Measurements from ENCODE around the gene JADE1. TPM values are rescaled to one million over a fixed set of nuclear protein-coding genes. Genes with fewer than 3 reads are reported as not detected.

Gene JADE1
- total and polyA plus RNA-seq, 8 donors: 21.9 to 92.1 (median 35.3) TPM

- no peaks in the 10 kb centered on the region for H3K9me3 ChIP-seq
- ATAC-seq (no peak), DNase-seq (no peak), FAIRE-seq (no peak)
- H3K27ac ChIP-seq: no peak overlapping the region
- peaks cover 16 to 65% (median 23%) of the 10 kb centered on the region in 3 donors for H3K4me1 ChIP-seq
- intact Hi-C loops (cut with DNase I): no loop called here
- no peak overlapping the region for H3K4me3 ChIP-seq
- H3K36me3 ChIP-seq: peaks cover 0 to 14% (median 0%) of the 10 kb centered on the region in 3 donors
- WGBS, 2 donors: 73% methylated on average over 2 of the region's 2 CpGs
- no peaks in the 10 kb centered on the region for H3K27me3 ChIP-seq
- no peak for TF ChIP-seq CTCF (IDR thresholded peaks at IDR 0.05)
Measured at GRCh38 chr4:128837198-128837597, 27.7 kb downstream of the JADE1 start.

DNA sequence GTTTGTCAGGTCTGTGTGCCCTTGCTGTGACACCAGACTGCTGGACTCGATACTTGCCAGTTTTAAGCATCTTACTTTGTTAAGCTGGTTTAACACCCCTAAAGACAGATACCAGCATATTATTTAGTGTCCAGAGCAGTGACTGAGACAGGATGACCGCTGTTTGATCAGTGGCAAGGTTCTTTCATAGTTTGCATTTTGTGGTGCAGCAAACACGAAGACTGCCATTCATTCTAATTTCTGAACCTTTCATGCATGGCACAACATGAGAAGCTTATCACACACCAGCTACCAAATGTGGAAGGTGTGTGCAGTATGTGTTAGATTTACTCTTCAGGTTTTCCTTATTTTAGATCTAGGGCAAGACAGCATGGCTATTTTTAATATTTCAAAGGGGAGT lies 28.2 kb downstream of the JADE1 start:
- H3K4me1 ChIP-seq: peaks cover 15 to 60% (median 18%) of the 10 kb centered on the region in 3 donors
- H3K27me3 ChIP-seq: no peaks in the 10 kb centered on the region
- H3K36me3 ChIP-seq: peaks cover 0 to 11% (median 0%) of the 10 kb centered on the region in 3 donors
- TF ChIP-seq CTCF (IDR thresholded peaks at IDR 0.05): no peak
- no peak overlapping the region for H3K4me3 ChIP-seq
- intact Hi-C loops (cut with DNase I): no loop called here
- FAIRE-seq: no peak
- 79 to 83% methylated on average over 3 of the region's 3 CpGs for WGBS, 2 donors
- no peak overlapping the region for H3K27ac ChIP-seq
- DNase-seq: no peak
- H3K9me3 ChIP-seq: no peaks in the 10 kb centered on the region
- no peak for ATAC-seq

- DNase-seq: no peak
- intact Hi-C loops (cut with DNase I): no loop called here
- peaks cover 26 to 67% (median 40%) of the 10 kb centered on the region in 3 donors for H3K4me1 ChIP-seq
- H3K27ac ChIP-seq: no peak overlapping the region
- FAIRE-seq: no peak
- WGBS, 2 donors: 57 to 58% methylated on average over 2 of the region's 2 CpGs
- no peaks in the 10 kb centered on the region for H3K27me3 ChIP-seq
- peaks cover 0 to 10% (median 9%) of the 10 kb centered on the region in 3 donors for H3K36me3 ChIP-seq
- no peaks in the 10 kb centered on the region for H3K9me3 ChIP-seq
- TF ChIP-seq CTCF (IDR thresholded peaks at IDR 0.05): no peak
- no peak for ATAC-seq
- H3K4me3 ChIP-seq: no peak overlapping the region
Measured at GRCh38 chr4:128840711-128841318, 31.3 kb downstream of the JADE1 start.

- Histone ChIP-seq H3K27ac (no peak overlapping the region), H3K27me3 (no peaks in the 10 kb centered on the region), H3K36me3 (peaks cover 0 to 14% (median 10%) of the 10 kb centered on the region in 3 donors), H3K9me3 (no peaks in the 10 kb centered on the region), H3K4me3 (no peak overlapping the region), H3K4me1 (peaks cover 28 to 66% (median 38%) of the 10 kb centered on the region in 3 donors)
- intact Hi-C loops (cut with DNase I): no loop called here
- ATAC-seq: no peak
- WGBS, 2 donors: 68 to 69% methylated on average over 2 of the region's 2 CpGs
- no peak for DNase-seq
- TF ChIP-seq CTCF (IDR thresholded peaks at IDR 0.05): no peak
- FAIRE-seq: no peak
Measured at GRCh38 chr4:128841402-128841801, 31.9 kb downstream of the JADE1 start.

- H3K4me3 ChIP-seq: no peak overlapping the region
- peak; percentile 81 to 92 (median 88) for ATAC-seq
- WGBS, 2 donors: 14 to 19% methylated on average over 4 of the region's 4 CpGs
- H3K4me1 ChIP-seq: peaks cover 26 to 57% (median 30%) of the 10 kb centered on the region in 3 donors
- peak overlapping the region; percentile 60 to 69 (median 68) for H3K27ac ChIP-seq
- peak; percentile 71 to 93 (median 91) for DNase-seq
- no peak for TF ChIP-seq CTCF (IDR thresholded peaks at IDR 0.05)
- no peaks in the 10 kb centered on the region for H3K27me3 ChIP-seq
- intact Hi-C loops (cut with DNase I): no loop called here
- no peaks in the 10 kb centered on the region for H3K9me3 ChIP-seq
- H3K36me3 ChIP-seq: peaks cover 10 to 44% (median 33%) of the 10 kb centered on the region in 3 donors
- no peak for FAIRE-seq
Measured at GRCh38 chr4:128844931-128845330, 35.4 kb downstream of the JADE1 start.

All from pancreas (tissue), 10 donors.